ENCODE results near the gene CNTN1.

The CNTN1 gene

GRCh38 chr12:40691913-40692764, at the start of gene CNTN1:
Gene CNTN1 (plus strand): TSS chr12:40692439.
- DNase-seq (ENCODE audit: low read depth in 2 of 2): no peak

GRCh38 chr12:40643506-40643905, 48.7 kb upstream of the CNTN1 start:
- DNase-seq (ENCODE audit: low read depth in 2 of 2): no peak

GRCh38 chr12:40643976-40644375, 48.3 kb upstream of the CNTN1 start:
- DNase-seq (ENCODE audit: low read depth in 2 of 2): no peak

- DNase-seq (ENCODE audit: low read depth in 2 of 2): no peak
Measured at GRCh38 chr12:40644708-40645107, 47.5 kb upstream of the CNTN1 start.

GRCh38 chr12:40645361-40645760, 46.9 kb upstream of the CNTN1 start:
- no peak for DNase-seq (ENCODE audit: low read depth in 2 of 2)

GRCh38 chr12:40646456-40646855, 45.8 kb upstream of the CNTN1 start:
- no peak for DNase-seq (ENCODE audit: low read depth in 2 of 2)

- no peak for DNase-seq (ENCODE audit: low read depth in 2 of 2)
Measured at GRCh38 chr12:40646911-40647310, 45.3 kb upstream of the CNTN1 start.

- DNase-seq (ENCODE audit: low read depth in 2 of 2): no peak
Measured at GRCh38 chr12:40647651-40648050, 44.6 kb upstream of the CNTN1 start.

GRCh38 chr12:40648519-40648918, 43.7 kb upstream of the CNTN1 start:
- DNase-seq (ENCODE audit: low read depth in 2 of 2): no peak

- no peak for DNase-seq (ENCODE audit: low read depth in 2 of 2)
Measured at GRCh38 chr12:40650038-40650704, 42.1 kb upstream of the CNTN1 start.

- no peak for DNase-seq (ENCODE audit: low read depth in 2 of 2)
Measured at GRCh38 chr12:40655451-40655850, 36.8 kb upstream of the CNTN1 start.

GRCh38 chr12:40662366-40662765, 29.9 kb upstream of the CNTN1 start:
- no peak for DNase-seq (ENCODE audit: low read depth in 2 of 2)

GRCh38 chr12:40663781-40664180, 28.5 kb upstream of the CNTN1 start:
- no peak for DNase-seq (ENCODE audit: low read depth in 2 of 2)

- no peak for DNase-seq (ENCODE audit: low read depth in 2 of 2)
Measured at GRCh38 chr12:40668099-40668529, 24.1 kb upstream of the CNTN1 start.

- no peak for DNase-seq (ENCODE audit: low read depth in 2 of 2)
Measured at GRCh38 chr12:40672741-40673271, 19.4 kb upstream of the CNTN1 start.

- DNase-seq (ENCODE audit: low read depth in 2 of 2): no peak
Measured at GRCh38 chr12:40681148-40681547, 11.1 kb upstream of the CNTN1 start.

- DNase-seq (ENCODE audit: low read depth in 2 of 2): no peak
Measured at GRCh38 chr12:40684986-40685385, 7.3 kb upstream of the CNTN1 start.

- DNase-seq (ENCODE audit: low read depth in 2 of 2): no peak
Measured at GRCh38 chr12:40688085-40688725, 4.0 kb upstream of the CNTN1 start.

GRCh38 chr12:40689576-40689975, 2.7 kb upstream of the CNTN1 start:
- no peak for DNase-seq (ENCODE audit: low read depth in 2 of 2)

- no peak for DNase-seq (ENCODE audit: low read depth in 2 of 2)
Measured at GRCh38 chr12:40692765-40693206, 547 bp downstream of the CNTN1 start.

- DNase-seq (ENCODE audit: low read depth in 2 of 2): no peak
Measured at GRCh38 chr12:40693207-40693821, 1.1 kb downstream of the CNTN1 start.

All from stimulated activated CD4-positive, alpha-beta T cell treated with anti-CD3 and anti-CD28 coated beads, Interleukin-15, amount 100 ng/mL, for 48 hours (primary cell).